IMR-90 (cell line): ENCODE data around the gene SLC24A3.

Source experiments
- BHLHE40 ChIP-seq: fragments of 150-350 bp; IDR thresholded peaks from 2 replicates; pipeline ENCODE4 v1.6.1; 2016; ENCODE audit warnings: mild to moderate bottlenecking, low read depth, low read length
- CEBPB ChIP-seq: IDR thresholded peaks from 2 replicates; pipeline ENCODE4 v1.6.1; 2012; ENCODE audit warnings: low read depth, low read length, improper control_type of control experiment
- CHD1 ChIP-seq: IDR thresholded peaks from 2 replicates; pipeline ENCODE4 v1.6.1; 2012; ENCODE audit warnings: low read depth, low read length, improper control_type of control experiment
- CTCF ChIP-seq: conservative IDR thresholded peaks from 2 replicates; pipeline ENCODE4 v1.5.1; 2012; ENCODE audit warnings: mild to moderate bottlenecking, low read depth, low read length, improper control_type of control experiment
- MXI1 ChIP-seq: IDR thresholded peaks from 2 replicates; pipeline ENCODE4 v1.6.1; 2012; ENCODE audit warnings: low read depth, mild to moderate bottlenecking, low read length, moderate library complexity, borderline replicate concordance
- NFE2L2 ChIP-seq: fragments of 150-350 bp; IDR thresholded peaks from 2 replicates; pipeline ENCODE4 v1.6.1; 2016; ENCODE audit warnings: low read depth, mild to moderate bottlenecking, low read length
- POLR2A ChIP-seq: IDR thresholded peaks from 2 replicates; pipeline ENCODE4 v1.6.1; 2012; ENCODE audit warnings: mild to moderate bottlenecking, low read depth, low read length
- RAD21 ChIP-seq: IDR thresholded peaks from 2 replicates; pipeline ENCODE4 v1.6.1; 2012; ENCODE audit warnings: low read length, improper control_type of control experiment
- RCOR1 ChIP-seq: IDR thresholded peaks from 2 replicates; pipeline ENCODE4 v1.6.1; 2012; ENCODE audit warnings: mild to moderate bottlenecking, low read length, improper control_type of control experiment; ENCODE audit not compliant: insufficient replicate concordance
- RFX5 ChIP-seq: IDR thresholded peaks from 2 replicates; pipeline ENCODE4 v1.8.0; 2012; ENCODE audit warnings: low read depth, mild to moderate bottlenecking, low read length, moderate library complexity
- TF ChIP-seq, protein P1 (sequence below): fragments of 150-350 bp; IDR thresholded peaks from 2 replicates; pipeline ENCODE4 v1.6.1; 2017; ENCODE audit warnings: mild to moderate bottlenecking, antibody characterized with exemption, low read length, low read depth

DNA sequence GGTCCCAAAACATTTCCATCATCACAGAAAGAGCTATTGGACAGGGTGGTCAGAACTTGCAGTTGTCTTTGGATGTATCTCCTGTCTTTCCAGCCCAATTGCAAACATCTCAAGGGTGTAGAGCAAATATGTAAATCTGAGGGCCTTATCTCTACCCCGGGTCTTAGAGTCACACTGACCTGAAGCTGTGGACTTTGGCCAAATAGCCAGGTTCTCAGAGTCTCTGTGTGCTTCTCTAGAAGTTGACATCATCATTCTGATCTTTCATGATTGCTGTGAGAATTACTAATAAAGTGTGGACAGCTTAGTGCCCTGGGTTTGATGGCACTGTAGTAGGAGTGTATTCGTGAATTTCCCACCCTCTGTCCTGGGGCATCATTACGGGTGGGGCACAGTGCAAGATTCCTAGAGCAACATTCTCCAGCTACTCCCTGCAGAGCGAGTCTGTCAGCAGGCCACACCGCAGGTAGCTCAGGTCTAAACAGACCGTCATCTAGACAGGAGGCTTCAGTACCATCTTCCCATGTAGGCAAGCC is 71.1 kb downstream of the SLC24A3 start:
- TF ChIP-seq NFE2L2 (no peak), CTCF (no peak), POLR2A (no peak), CEBPB (no peak), RFX5 (no peak), RCOR1 (no peak), CHD1 (no peak), BHLHE40 (no peak), RAD21 (no peak), MXI1 (no peak)
- TF ChIP-seq, protein P1, sequence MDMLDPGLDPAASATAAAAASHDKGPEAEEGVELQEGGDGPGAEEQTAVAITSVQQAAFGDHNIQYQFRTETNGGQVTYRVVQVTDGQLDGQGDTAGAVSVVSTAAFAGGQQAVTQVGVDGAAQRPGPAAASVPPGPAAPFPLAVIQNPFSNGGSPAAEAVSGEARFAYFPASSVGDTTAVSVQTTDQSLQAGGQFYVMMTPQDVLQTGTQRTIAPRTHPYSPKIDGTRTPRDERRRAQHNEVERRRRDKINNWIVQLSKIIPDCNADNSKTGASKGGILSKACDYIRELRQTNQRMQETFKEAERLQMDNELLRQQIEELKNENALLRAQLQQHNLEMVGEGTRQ = no peak
